CD4-positive, alpha-beta memory T cell (primary cell): Measurements from ENCODE around the gene DNAJC28. TPM values are rescaled to one million over a fixed set of nuclear protein-coding genes. Genes with fewer than 3 reads are reported as not detected.

Experiments
- CTCF ChIA-PET: fragments of 350-600 bp; sonication (Branson Sonifier 250); formaldehyde crosslinking; loops from one replicate; lab custom pipeline; 2021; ENCODE audit warnings: inconsistent platforms; ENCODE audit not compliant: partially characterized antibody; lab: Charles Lee
- POLR2A ChIA-PET: fragments of 350-600 bp; sonication (Branson Sonifier 250); formaldehyde crosslinking; loops from one replicate; lab custom pipeline; 2021; ENCODE audit not compliant: partially characterized antibody; lab: Charles Lee
- DNase-seq, 5 donors: peaks; one replicate each; pipeline versions ENCODE4 v3.0.0 to v3.0.0-alpha.2; 2020 to 2022; ENCODE audit warnings: mixed read lengths in 1 of 5
- H3K27ac ChIP-seq: one replicate; pipeline ENCODE4 v1.7.0; 2013; ENCODE audit warnings: low read depth, low read length
- H3K27me3 ChIP-seq: 2 replicates; pipeline ENCODE4 v1.7.0; 2013; ENCODE audit warnings: mild to moderate bottlenecking, low read length, moderate library complexity; ENCODE audit not compliant: insufficient read depth
- H3K36me3 ChIP-seq: 2 replicates; pipeline ENCODE4 v1.7.0; 2013; ENCODE audit warnings: mild to moderate bottlenecking, low read length, moderate library complexity; ENCODE audit not compliant: insufficient read depth
- H3K4me1 ChIP-seq: 2 replicates; pipeline ENCODE4 v1.7.0; 2013; ENCODE audit warnings: mild to moderate bottlenecking, low read length, moderate library complexity; ENCODE audit not compliant: insufficient read depth
- H3K4me3 ChIP-seq, 2 donors: one replicate each; pipeline ENCODE4 v1.7.0; 2013; ENCODE audit warnings: low read length in 2 of 2, mild to moderate bottlenecking in 1 of 2
- H3K9me3 ChIP-seq, 2 donors: one replicate each; pipeline ENCODE4 v1.7.0; 2013; ENCODE audit warnings: low read length in 2 of 2, control low read depth in 1 of 2; ENCODE audit not compliant: control insufficient read depth in 1 of 2
- H3K27ac Mint-ChIP-seq, 7 donors: one replicate each; pipeline ENCODE4 v1.8.0; 2020 to 2021; ENCODE audit warnings: mixed read lengths in 7 of 7, mild to moderate bottlenecking in 6 of 7, inconsistent platforms in 3 of 7, moderate library complexity in 3 of 7
- H3K27me3 Mint-ChIP-seq, 2 donors: one replicate each; pipeline ENCODE4 v1.8.0; 2020 to 2021; ENCODE audit warnings: mixed read lengths in 2 of 2
- H3K36me3 Mint-ChIP-seq, 2 donors: one replicate each; pipeline ENCODE4 v1.8.0; 2020 to 2021; ENCODE audit warnings: mixed read lengths in 2 of 2, inconsistent platforms in 1 of 2, mild to moderate bottlenecking in 1 of 2
- H3K4me1 Mint-ChIP-seq, 4 donors: one replicate each; pipeline ENCODE4 v1.8.0; 2020 to 2021; ENCODE audit warnings: mixed read lengths in 4 of 4, mild to moderate bottlenecking in 1 of 4
- H3K4me3 Mint-ChIP-seq, 8 donors: one replicate each; pipeline ENCODE4 v1.8.0; 2020 to 2021; ENCODE audit warnings: mixed read lengths in 8 of 8, mild to moderate bottlenecking in 7 of 8, moderate library complexity in 6 of 8, inconsistent platforms in 3 of 8
- H3K9me3 Mint-ChIP-seq, 8 donors: one replicate each; pipeline ENCODE4 v1.8.0; 2020 to 2021; ENCODE audit warnings: mixed read lengths in 8 of 8, mild to moderate bottlenecking in 5 of 8, inconsistent platforms in 3 of 8, moderate library complexity in 1 of 8
- intact Hi-C: fragments of 100-400 bp; cut with micrococcal nuclease; formaldehyde crosslinking; loops from one replicate; pipeline ENCODE4 v1.15.1; 2023
- polyA plus RNA-seq, 2 donors: library from polyadenylated mRNA; unstranded; fragments of 300-500 nt; fragmentation: Illumina TruSeq; gene quantifications; one replicate each; pipeline ENCODE4 v1.2.3, GENCODE V29; 2021
- total RNA-seq, 2 experiments: library from RNA; stranded (reverse); gene quantifications; one replicate each; pipeline ENCODE4 v1.2.3, GENCODE V29; 2021

Gene DNAJC28
- 1 to 10 TPM; 1.3 to 1.6 TPM for total RNA-seq
- under 1 TPM; 0.56 to 0.98 TPM for polyA plus RNA-seq

GRCh38 chr21:33491373-33492102 is at the start of gene DNAJC28:
Gene DNAJC28 (minus strand): TSS chr21:33491716. CDS start chr21:33489393, 2,323 bp downstream.
- Histone ChIP-seq H3K27me3 (no peaks in the 10 kb centered on the region), H3K36me3 (no peaks in the 10 kb centered on the region), H3K4me3 (peak within 1 kb of the TSS; percentile 76 to 88), H3K4me1 (peaks cover 4% of the 10 kb centered on the region), H3K9me3 (no peaks in the 10 kb centered on the region), H3K27ac (peak within 1 kb of the TSS; percentile 64)
- H3K27me3 Mint-ChIP-seq = peaks cover 0 to 4% of the 10 kb centered on the region in 2 donors
- peak within 1 kb of the TSS; percentile 74 to 98 (median 95) for H3K27ac Mint-ChIP-seq
- DNase-seq = peak; percentile 92 to 97 (median 94)
- H3K4me3 Mint-ChIP-seq = peak within 1 kb of the TSS; percentile 83 to 99 (median 94)
- H3K36me3 Mint-ChIP-seq = no peaks in the 10 kb centered on the region
- ChIA-PET POLR2A (interaction anchor here (0.8 to 5.0 kb wide), 8 partner anchors 11 to 719 kb away, joined by 3 to 142 read pairs (median 5); partner anchors contain the start of genes DONSON, GART, IFNAR1 and SON), CTCF (interaction anchor here (0.6 to 1.6 kb wide), 5 partner anchors 12 to 720 kb away, joined by 3 to 21 read pairs (median 4); partner anchors contain the start of genes PAXBP1 and TMEM50B)
- peaks cover 7 to 14% (median 11%) of the 10 kb centered on the region in 4 donors for H3K4me1 Mint-ChIP-seq
- H3K9me3 Mint-ChIP-seq = peaks cover 0 to 2% (median 0%) of the 10 kb centered on the region in 8 donors
- intact Hi-C loops = loop anchor here (1.0 kb wide), 4 partner anchors 11 to 763 kb away; partner anchors contain the start of genes CRYZL1, GART and SYNJ1

- intact Hi-C loops = loop anchor here (5.0 to 10.0 kb wide), 2 partner anchors 156 to 1506 kb away; partner anchors contain the start of gene RUNX1
- Histone ChIP-seq H3K27ac (peak overlapping the region; percentile 99), H3K27me3 (no peaks in the 10 kb centered on the region), H3K4me1 (peaks cover 43% of the 10 kb centered on the region), H3K4me3 (peak overlapping the region; percentile 87 to 96), H3K36me3 (peaks cover 19% of the 10 kb centered on the region), H3K9me3 (no peaks in the 10 kb centered on the region)
- CTCF ChIA-PET = interaction anchor here (2.1 kb wide), 1 partner anchor 65 kb away, joined by 6 read pairs; no protein-coding TSS in a partner anchor
- POLR2A ChIA-PET = interaction anchor here (1.1 to 4.7 kb wide), 11 partner anchors 10 to 928 kb away, joined by 4 to 93 read pairs (median 8); partner anchors contain the start of genes CFAP298, DNAJC28, DONSON and IFNAR1
- no peaks in the 10 kb centered on the region for H3K27me3 Mint-ChIP-seq
- H3K9me3 Mint-ChIP-seq = peaks cover 0 to 4% (median 0%) of the 10 kb centered on the region in 8 donors
- DNase-seq = peak in 1 of 5 donors; percentile 20
- H3K4me3 Mint-ChIP-seq = peak overlapping the region; percentile 96 to 100 (median 98)
- H3K27ac Mint-ChIP-seq = peak overlapping the region; percentile 98 to 100 (median 100)
- H3K4me1 Mint-ChIP-seq = peaks cover 28 to 63% (median 42%) of the 10 kb centered on the region in 4 donors
- H3K36me3 Mint-ChIP-seq = peaks cover 20 to 55% of the 10 kb centered on the region in 2 donors
Measured at GRCh38 chr21:33541105-33541711, 49.7 kb upstream of the DNAJC28 start.

GRCh38 chr21:33540711-33541104 is 49.2 kb upstream of the DNAJC28 start:
- ChIA-PET CTCF (interaction anchor here (2.1 kb wide), 1 partner anchor 65 kb away, joined by 6 read pairs; no protein-coding TSS in a partner anchor), POLR2A (interaction anchor here (2.3 to 4.7 kb wide), 3 partner anchors 30 to 61 kb away, joined by 8 to 93 read pairs (median 38); partner anchors contain the start of genes DONSON and TMEM50B)
- Mint-ChIP-seq H3K4me1 (peaks cover 25 to 58% (median 37%) of the 10 kb centered on the region in 4 donors), H3K27ac (peak overlapping the region; percentile 54 to 100 (median 91)), H3K9me3 (peaks cover 0 to 4% (median 0%) of the 10 kb centered on the region in 8 donors), H3K27me3 (no peaks in the 10 kb centered on the region), H3K36me3 (peaks cover 16 to 54% of the 10 kb centered on the region in 2 donors), H3K4me3 (peak overlapping the region; percentile 69 to 99 (median 90))
- no peaks in the 10 kb centered on the region for H3K27me3 ChIP-seq
- peaks cover 38% of the 10 kb centered on the region for H3K4me1 ChIP-seq
- intact Hi-C loops = loop anchor here (5.0 to 10.0 kb wide), 2 partner anchors 156 to 1507 kb away; partner anchors contain the start of gene RUNX1
- no peaks in the 10 kb centered on the region for H3K9me3 ChIP-seq
- DNase-seq = no peak
- no peak overlapping the region for H3K4me3 ChIP-seq
- H3K36me3 ChIP-seq = peaks cover 23% of the 10 kb centered on the region
- H3K27ac ChIP-seq = no peak overlapping the region

- DNase-seq = no peak
- Mint-ChIP-seq H3K9me3 (peaks cover 0 to 4% (median 0%) of the 10 kb centered on the region in 8 donors), H3K27me3 (no peaks in the 10 kb centered on the region), H3K4me1 (peaks cover 17 to 49% (median 31%) of the 10 kb centered on the region in 4 donors), H3K4me3 (no peak overlapping the region), H3K27ac (peak overlapping the region in 1 of 7 donors; percentile 31), H3K36me3 (peaks cover 18 to 63% of the 10 kb centered on the region in 2 donors)
- intact Hi-C loops = loop anchor here (5.0 to 10.0 kb wide), 2 partner anchors 155 to 1508 kb away; partner anchors contain the start of gene RUNX1
- Histone ChIP-seq H3K4me1 (peaks cover 27% of the 10 kb centered on the region), H3K27me3 (no peaks in the 10 kb centered on the region), H3K36me3 (peaks cover 31% of the 10 kb centered on the region), H3K9me3 (no peaks in the 10 kb centered on the region), H3K4me3 (no peak overlapping the region), H3K27ac (no peak overlapping the region)
- CTCF ChIA-PET = no interaction called here
- POLR2A ChIA-PET = interaction anchor here (1.0 to 4.7 kb wide), 2 partner anchors 60 to 768 kb away, joined by 4 to 93 read pairs; partner anchors contain the start of genes PAXBP1 and TMEM50B
Measured at GRCh38 chr21:33539616-33540015, 48.1 kb upstream of the DNAJC28 start.

- H3K9me3 Mint-ChIP-seq = no peaks in the 10 kb centered on the region
- H3K9me3 ChIP-seq = no peaks in the 10 kb centered on the region
- peaks cover 19% of the 10 kb centered on the region for H3K4me1 ChIP-seq
- H3K36me3 ChIP-seq = peaks cover 51% of the 10 kb centered on the region
- intact Hi-C loops = no loop called here
- H3K27ac Mint-ChIP-seq = peak overlapping the region in 4 of 7 donors; percentile 28 to 68 (median 33)
- ChIA-PET CTCF (interaction anchor here (1.1 kb wide), 1 partner anchor 766 kb away, joined by 4 read pairs; the partner anchor contains the start of gene PAXBP1), POLR2A (no interaction called here)
- H3K4me3 Mint-ChIP-seq = no peak overlapping the region
- peaks cover 28 to 58% of the 10 kb centered on the region in 2 donors for H3K36me3 Mint-ChIP-seq
- H3K4me3 ChIP-seq = no peak overlapping the region
- no peak overlapping the region for H3K27ac ChIP-seq
- no peaks in the 10 kb centered on the region for H3K27me3 Mint-ChIP-seq
- H3K27me3 ChIP-seq = no peaks in the 10 kb centered on the region
- DNase-seq = no peak
- peaks cover 12 to 27% (median 22%) of the 10 kb centered on the region in 4 donors for H3K4me1 Mint-ChIP-seq
Measured at GRCh38 chr21:33537212-33537611, 45.7 kb upstream of the DNAJC28 start.

- DNase-seq = no peak
- Mint-ChIP-seq H3K9me3 (no peaks in the 10 kb centered on the region), H3K4me3 (no peak overlapping the region), H3K27me3 (no peaks in the 10 kb centered on the region), H3K4me1 (no peaks in the 10 kb centered on the region), H3K36me3 (peaks cover 43 to 77% of the 10 kb centered on the region in 2 donors), H3K27ac (no peak overlapping the region)
- ChIA-PET POLR2A (interaction anchor here (1.4 kb wide), 1 partner anchor 40 kb away, joined by 3 read pairs; the partner anchor contains the start of gene DNAJC28), CTCF (interaction anchor here (1.6 kb wide), 1 partner anchor 75 kb away, joined by 6 read pairs; no protein-coding TSS in a partner anchor)
- H3K4me1 ChIP-seq = no peaks in the 10 kb centered on the region
- H3K9me3 ChIP-seq = no peaks in the 10 kb centered on the region
- H3K27ac ChIP-seq = no peak overlapping the region
- peaks cover 70% of the 10 kb centered on the region for H3K36me3 ChIP-seq
- H3K27me3 ChIP-seq = no peaks in the 10 kb centered on the region
- no peak overlapping the region for H3K4me3 ChIP-seq
- intact Hi-C loops = no loop called here
Measured at GRCh38 chr21:33531007-33531406, 39.5 kb upstream of the DNAJC28 start.
